DND-41 (cell line): Measurements from ENCODE around the gene FAF1.

Experiments
- ATAC-seq: fragments of 200-7000 bp; cut with Tn5 transposase; 3 replicates; pipeline ENCODE4 v1.9.1; 2021; ENCODE audit warnings: low read depth; ENCODE audit not compliant: insufficient read depth
- DNase-seq: peaks from one replicate; pipeline ENCODE4 v3.0.0-alpha.2; 2020
- H2AFZ ChIP-seq: 2 replicates; pipeline ENCODE4 v1.6.0; 2012; ENCODE audit warnings: low read depth, low read length
- H3K27ac ChIP-seq: 2 replicates; pipeline ENCODE4 v1.5.1; 2012; ENCODE audit warnings: low read length, inconsistent platforms
- H3K27me3 ChIP-seq: fragments of 200-600 bp; sonication (generic); 2 replicates; pipeline ENCODE4 v1.6.0; 2012; ENCODE audit warnings: low read length, mild to moderate bottlenecking, inconsistent platforms; ENCODE audit not compliant: insufficient read depth, poor library complexity
- H3K36me3 ChIP-seq: 2 replicates; pipeline ENCODE4 v1.5.1; 2012; ENCODE audit warnings: low read length, inconsistent platforms; ENCODE audit not compliant: insufficient read depth
- H3K4me1 ChIP-seq: 2 replicates; pipeline ENCODE4 v1.5.1; 2012; ENCODE audit warnings: mild to moderate bottlenecking, low read length; ENCODE audit not compliant: insufficient read depth
- H3K4me2 ChIP-seq: 2 replicates; pipeline ENCODE4 v1.6.0; 2012; ENCODE audit warnings: mild to moderate bottlenecking, moderate library complexity, low read length, inconsistent platforms; ENCODE audit not compliant: insufficient read depth
- H3K4me3 ChIP-seq, 2 experiments: fragments of 200-600 bp in 1 of 2; shearing (Covaris generic) in 1 of 2; 2 replicates each; pipeline ENCODE4 v1.5.1; 2012 to 2016; ENCODE audit warnings: inconsistent platforms in 2 of 2, low read length in 2 of 2, mild to moderate bottlenecking in 2 of 2, low read depth in 1 of 2, moderate library complexity in 1 of 2
- H3K79me2 ChIP-seq: 2 replicates; pipeline ENCODE4 v1.6.0; 2012; ENCODE audit warnings: low read length, inconsistent platforms; ENCODE audit not compliant: insufficient read depth
- H3K9ac ChIP-seq: 2 replicates; pipeline ENCODE4 v1.6.0; 2012; ENCODE audit warnings: low read depth, mild to moderate bottlenecking, inconsistent platforms, low read length, moderate library complexity
- H3K9me3 ChIP-seq: 2 replicates; pipeline ENCODE4 v1.5.1; 2012; ENCODE audit warnings: low read length, moderate library complexity, mild to moderate bottlenecking, inconsistent platforms; ENCODE audit not compliant: insufficient read depth, severe bottlenecking
- H4K20me1 ChIP-seq: 2 replicates; pipeline ENCODE4 v1.6.0; 2012; ENCODE audit warnings: low read length; ENCODE audit not compliant: insufficient read depth
- EZH2 ChIP-seq: IDR thresholded peaks from 3 replicates; pipeline ENCODE4 v1.6.1; 2012; ENCODE audit warnings: borderline replicate concordance, low read depth, mild to moderate bottlenecking, moderate library complexity, low read length, inconsistent platforms; ENCODE audit not compliant: severe bottlenecking
- TF ChIP-seq, protein P1 (sequence below): IDR thresholded peaks from 2 replicates; pipeline ENCODE4 v1.5.1; 2012; ENCODE audit warnings: borderline replicate concordance, low read length, moderate library complexity, mild to moderate bottlenecking; ENCODE audit not compliant: poor library complexity, severe bottlenecking; ENCODE audit errors: extremely low read depth

Gene FAF1

GRCh38 chr1:50930965-50931737 lies 28.9 kb downstream of the FAF1 start:
- peaks cover 14% of the 10 kb centered on the region; the same call in 1 of the 2 replicates for H3K36me3 ChIP-seq
- H3K79me2 ChIP-seq = peaks cover 98% of the 10 kb centered on the region
- H3K4me2 ChIP-seq = no peak overlapping the region

GRCh38 chr1:50930193-50930592 lies 29.9 kb downstream of the FAF1 start:
- TF ChIP-seq, protein P1, sequence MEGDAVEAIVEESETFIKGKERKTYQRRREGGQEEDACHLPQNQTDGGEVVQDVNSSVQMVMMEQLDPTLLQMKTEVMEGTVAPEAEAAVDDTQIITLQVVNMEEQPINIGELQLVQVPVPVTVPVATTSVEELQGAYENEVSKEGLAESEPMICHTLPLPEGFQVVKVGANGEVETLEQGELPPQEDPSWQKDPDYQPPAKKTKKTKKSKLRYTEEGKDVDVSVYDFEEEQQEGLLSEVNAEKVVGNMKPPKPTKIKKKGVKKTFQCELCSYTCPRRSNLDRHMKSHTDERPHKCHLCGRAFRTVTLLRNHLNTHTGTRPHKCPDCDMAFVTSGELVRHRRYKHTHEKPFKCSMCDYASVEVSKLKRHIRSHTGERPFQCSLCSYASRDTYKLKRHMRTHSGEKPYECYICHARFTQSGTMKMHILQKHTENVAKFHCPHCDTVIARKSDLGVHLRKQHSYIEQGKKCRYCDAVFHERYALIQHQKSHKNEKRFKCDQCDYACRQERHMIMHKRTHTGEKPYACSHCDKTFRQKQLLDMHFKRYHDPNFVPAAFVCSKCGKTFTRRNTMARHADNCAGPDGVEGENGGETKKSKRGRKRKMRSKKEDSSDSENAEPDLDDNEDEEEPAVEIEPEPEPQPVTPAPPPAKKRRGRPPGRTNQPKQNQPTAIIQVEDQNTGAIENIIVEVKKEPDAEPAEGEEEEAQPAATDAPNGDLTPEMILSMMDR = no peak
- TF ChIP-seq EZH2 = no peak
- ATAC-seq = no peak
- Histone ChIP-seq H4K20me1 (peaks cover 24% of the 10 kb centered on the region), H2AFZ (no peak overlapping the region), H3K9me3 (no peaks in the 10 kb centered on the region), H3K27me3 (no peaks in the 10 kb centered on the region), H3K4me1 (no peaks in the 10 kb centered on the region), H3K79me2 (peaks cover 98% of the 10 kb centered on the region), H3K4me2 (no peak overlapping the region), H3K9ac (no peak overlapping the region), H3K4me3 (no peak overlapping the region), H3K36me3 (peaks cover 19% of the 10 kb centered on the region; the same call in 1 of the 2 replicates), H3K27ac (no peak overlapping the region)
- DNase-seq = no peak

More at GRCh38 chr1:50930965-50931737, 28.9 kb downstream of the FAF1 start:
- no peak overlapping the region for H3K27ac ChIP-seq
- no peak overlapping the region for H3K4me3 ChIP-seq
- no peaks in the 10 kb centered on the region for H3K4me1 ChIP-seq
- TF ChIP-seq EZH2 = no peak
- TF ChIP-seq, protein P1 = no peak
- H3K27me3 ChIP-seq = no peaks in the 10 kb centered on the region
- H3K9me3 ChIP-seq = no peaks in the 10 kb centered on the region
- ATAC-seq (no peak), DNase-seq (no peak)
- peaks cover 31% of the 10 kb centered on the region for H4K20me1 ChIP-seq
- no peak overlapping the region for H3K9ac ChIP-seq
- no peak overlapping the region for H2AFZ ChIP-seq

DNA sequence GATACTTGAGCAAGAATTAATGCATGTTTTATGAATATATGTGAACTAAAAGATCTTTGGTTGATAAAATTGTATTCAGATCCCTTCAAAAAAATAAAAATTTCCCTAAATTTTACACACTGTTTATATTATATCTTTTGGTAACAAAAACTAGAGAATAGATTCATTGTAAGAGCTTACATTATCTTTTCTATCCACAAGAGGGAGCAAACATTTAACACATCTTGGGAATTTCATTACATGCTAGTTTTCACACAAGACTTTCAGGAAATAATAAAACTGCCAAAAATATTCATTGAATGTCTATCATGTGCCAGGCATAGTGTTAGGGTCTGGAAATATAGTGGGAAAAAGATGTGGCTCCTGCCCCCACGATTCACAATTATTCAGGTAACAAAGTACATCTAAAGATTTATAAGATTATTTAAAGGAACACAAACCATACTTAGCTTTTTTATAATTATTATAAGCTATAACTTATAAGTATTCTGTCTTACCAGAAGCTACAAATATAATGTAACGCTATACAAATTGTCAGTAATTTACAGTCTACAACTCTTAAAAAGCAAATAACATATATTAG lies 30.6 kb downstream of the FAF1 start:
- Histone ChIP-seq H3K4me1 (no peaks in the 10 kb centered on the region), H3K4me3 (no peak overlapping the region), H3K79me2 (peaks cover 98% of the 10 kb centered on the region), H3K9ac (no peak overlapping the region), H3K9me3 (no peaks in the 10 kb centered on the region), H3K27me3 (no peaks in the 10 kb centered on the region), H3K36me3 (peaks cover 19% of the 10 kb centered on the region; the same call in 1 of the 2 replicates), H3K27ac (no peak overlapping the region), H4K20me1 (peaks cover 24% of the 10 kb centered on the region), H2AFZ (no peak overlapping the region), H3K4me2 (no peak overlapping the region)
- TF ChIP-seq, protein P1 = peak; percentile 63
- no peak for TF ChIP-seq EZH2
- DNase-seq (no peak), ATAC-seq (no peak)
